ENCODE data around the gene TRIM34.
"Not testable (repeated sequence)": the region's sequence is repeated elsewhere in the genome, so short reads cannot be mapped to it uniquely, and the experiment has no call there.

The TRIM34 gene

DNA sequence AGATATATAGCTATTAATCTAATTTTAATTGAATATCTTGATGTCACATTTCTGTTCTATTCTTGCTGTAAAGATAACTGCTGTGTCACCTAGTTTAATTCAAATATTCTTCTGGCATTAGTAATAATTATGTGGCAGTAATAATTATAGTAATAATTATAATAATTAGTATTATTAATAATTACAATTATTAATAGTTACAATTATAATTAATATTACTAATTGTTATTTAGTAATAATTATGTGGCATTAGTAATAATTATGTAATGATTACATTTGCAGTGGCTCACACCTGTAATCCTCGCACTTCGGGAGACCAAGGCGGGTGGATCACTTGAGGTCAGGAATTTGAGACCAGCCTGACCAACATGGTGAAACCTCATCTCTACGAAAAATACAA is 61.6 kb downstream of the TRIM34 start:
- DNase-seq, result no peak

DNA sequence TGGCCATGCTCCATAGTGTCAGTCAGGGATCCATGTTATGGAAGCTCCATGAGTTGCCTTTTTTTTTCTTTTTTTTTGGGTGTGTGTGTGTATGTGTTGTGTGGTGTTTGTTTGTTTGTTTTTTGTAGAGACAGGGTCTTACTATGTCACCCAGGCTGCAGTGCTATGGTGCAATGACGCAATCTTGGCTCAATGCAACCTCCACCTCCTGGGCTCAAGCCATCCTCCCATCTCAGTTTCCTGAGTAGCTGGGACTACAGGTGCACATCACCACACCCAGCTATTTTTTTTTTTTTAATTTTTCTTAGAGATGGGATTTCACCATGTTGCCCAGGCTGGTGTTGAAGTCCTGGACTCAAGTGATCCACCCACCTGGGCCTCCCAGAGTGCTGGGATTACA is 63.7 kb downstream of the TRIM34 start:
- no peak for DNase-seq

DNA sequence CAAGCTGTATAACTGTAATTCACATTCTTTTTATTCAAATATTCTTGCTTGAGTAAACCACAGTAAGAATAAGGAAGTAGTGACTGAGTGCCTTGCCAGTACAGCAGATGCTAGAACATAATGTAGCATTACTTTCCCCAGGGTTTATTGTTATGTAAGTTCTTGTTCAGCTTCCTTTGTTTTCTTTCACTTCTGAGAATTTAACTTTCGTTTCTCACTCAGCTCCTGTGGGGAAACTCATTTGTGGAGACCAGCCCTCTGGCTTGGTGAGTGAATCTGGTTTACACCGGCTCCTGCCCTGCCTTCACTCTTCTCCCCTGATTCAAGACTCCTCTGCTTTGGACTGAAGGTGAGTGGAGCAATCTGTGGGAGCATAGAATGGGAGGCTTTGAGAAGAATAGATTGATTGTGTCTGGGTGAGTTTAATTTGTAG is 64.8 kb downstream of the TRIM34 start, which contains the start of gene TRIM22:
Gene TRIM22, plus strand, starts transcription at position 240 of the 433 bp plus-strand sequence. CDS start 6,443 bp downstream, outside the sequence.
- no peak for DNase-seq

DNA sequence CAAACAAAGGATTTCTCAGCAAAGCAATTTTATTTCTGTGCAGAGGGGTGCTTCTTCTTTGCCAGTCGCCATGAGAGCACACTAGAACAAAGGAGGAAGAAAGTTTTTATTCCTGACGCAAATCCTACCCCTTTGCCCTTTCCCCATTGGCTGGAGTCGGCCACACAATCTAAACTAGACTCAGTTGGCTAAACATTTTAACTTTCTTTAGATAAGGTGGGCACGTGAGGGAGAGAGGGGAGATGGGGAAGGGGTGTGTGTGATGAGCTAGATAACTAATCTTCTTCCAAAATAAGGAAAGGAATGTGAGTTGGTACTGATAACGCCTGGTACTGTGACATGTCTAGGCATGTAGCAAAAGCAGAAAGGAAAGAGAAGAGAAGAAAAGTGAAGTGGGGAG is 65.4 kb downstream of the TRIM34 start:
- DNase-seq, result no peak

DNA sequence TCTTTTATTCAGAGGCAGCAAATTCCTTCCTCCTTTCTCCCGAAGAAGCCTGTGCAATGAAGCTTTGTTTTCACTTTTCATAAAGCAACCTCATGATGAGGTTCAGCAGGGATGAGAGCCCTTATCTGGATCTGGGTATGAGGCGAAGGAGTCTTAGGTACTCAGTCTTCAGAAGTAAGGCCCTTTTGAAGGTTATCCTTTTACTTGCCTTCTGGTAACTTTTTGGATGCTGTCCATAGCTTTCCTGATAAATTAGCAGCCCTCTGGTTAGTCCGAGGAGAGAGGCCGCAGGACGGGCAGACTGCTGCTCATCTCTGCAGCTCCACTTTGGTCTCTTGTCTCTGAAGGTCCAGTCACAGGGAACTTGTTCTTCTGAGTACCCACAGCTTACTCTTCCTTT is 65.9 kb downstream of the TRIM34 start:
- DNase-seq, result no peak

DNA sequence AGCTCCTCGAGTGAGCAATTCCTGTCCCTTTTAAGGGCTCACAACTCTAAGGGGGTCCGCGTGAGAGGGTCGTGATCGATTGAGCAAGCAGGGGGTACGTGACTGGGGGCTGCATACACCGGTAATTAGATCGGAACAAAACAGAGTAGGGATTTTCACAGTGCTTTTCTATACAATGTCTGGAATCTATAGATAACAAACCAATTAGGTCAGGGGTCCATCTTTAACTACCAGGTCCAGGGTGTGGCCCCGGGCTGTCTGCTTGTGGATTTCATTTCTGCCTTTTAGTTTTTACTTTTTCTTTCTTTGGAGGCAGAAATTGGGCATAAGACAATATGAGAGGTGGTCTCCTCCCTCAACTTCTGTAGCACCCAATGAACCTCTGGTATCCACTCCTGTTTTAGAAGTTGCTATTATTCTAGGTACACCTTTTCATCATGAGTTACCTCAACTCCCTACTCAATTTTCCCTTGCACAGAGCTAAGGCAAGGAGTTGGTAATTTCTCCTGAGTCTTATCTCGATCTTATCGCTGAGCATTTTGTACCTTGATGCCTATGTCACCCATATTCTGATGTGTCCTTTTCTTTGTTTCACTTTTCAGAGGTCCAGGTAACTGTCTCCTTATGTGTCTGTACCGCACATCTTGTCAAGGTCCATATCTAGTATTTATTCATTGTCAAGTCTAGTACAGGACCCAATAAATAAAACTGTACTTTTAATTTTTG is 66.6 kb downstream of the TRIM34 start:
- DNase-seq, result not testable (repeated sequence)

DNA sequence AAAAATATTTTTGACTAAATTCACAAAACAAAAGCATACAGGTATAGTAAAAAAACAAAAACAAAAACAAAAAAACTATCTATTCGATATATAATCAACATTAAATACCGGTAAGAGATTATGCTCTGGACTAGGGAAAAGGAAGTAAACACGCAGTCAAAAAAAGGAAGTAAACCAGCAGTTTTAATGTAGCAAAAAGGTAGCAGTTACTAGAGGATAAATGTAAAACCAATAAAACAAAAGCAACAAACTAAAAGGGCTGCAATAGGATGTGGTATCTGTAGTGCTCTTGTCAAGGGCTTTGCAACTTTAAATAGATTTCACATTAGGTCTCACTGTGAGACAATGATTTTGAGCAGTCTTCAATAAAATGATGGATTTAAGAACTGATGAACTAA is 67.2 kb downstream of the TRIM34 start:
- DNase-seq, result no peak

All from T1000 (cell line).